ENCODE measurements around the gene BTBD18. TPM values are rescaled to one million over a fixed set of nuclear protein-coding genes. Genes with fewer than 3 reads are reported as not detected.

Gene BTBD18
- total and polyA plus RNA-seq, 2 of the 13 experiments (the other 11 are each of a cell fraction or from before 2014, with no cell fraction given): not detected

- 0 out of 2 replicates have a peak, but pooled peaks have one; percentile 27 for TF ChIP-seq RARG (CRISPR knock-in tag; IDR thresholded peaks at IDR 0.05; ENCODE audit: low read depth)
- TF ChIP-seq ZNF160 (CRISPR knock-in tag; IDR thresholded peaks at IDR 0.05): no peak
- TF ChIP-seq ZNF678 (CRISPR knock-in tag; IDR thresholded peaks at IDR 0.05): no peak
- TF ChIP-seq RBFOX2 (IDR thresholded peaks at IDR 0.05; ENCODE audit: low read depth, low read length): no peak; the same call in 1 of the 2 replicates
- no peak for TF ChIP-seq ZNF772 (CRISPR knock-in tag; IDR thresholded peaks at IDR 0.05)
- peak; percentile 48; the same call in 1 of the 2 replicates for TF ChIP-seq HHEX (CRISPR knock-in tag; IDR thresholded peaks at IDR 0.05)
- no peak for TF ChIP-seq RFX1 (IDR thresholded peaks at IDR 0.05)
- TF ChIP-seq, protein P1, sequence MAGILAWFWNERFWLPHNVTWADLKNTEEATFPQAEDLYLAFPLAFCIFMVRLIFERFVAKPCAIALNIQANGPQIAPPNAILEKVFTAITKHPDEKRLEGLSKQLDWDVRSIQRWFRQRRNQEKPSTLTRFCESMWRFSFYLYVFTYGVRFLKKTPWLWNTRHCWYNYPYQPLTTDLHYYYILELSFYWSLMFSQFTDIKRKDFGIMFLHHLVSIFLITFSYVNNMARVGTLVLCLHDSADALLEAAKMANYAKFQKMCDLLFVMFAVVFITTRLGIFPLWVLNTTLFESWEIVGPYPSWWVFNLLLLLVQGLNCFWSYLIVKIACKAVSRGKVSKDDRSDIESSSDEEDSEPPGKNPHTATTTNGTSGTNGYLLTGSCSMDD (CRISPR knock-in tag; IDR thresholded peaks at IDR 0.05): no peak
- TF ChIP-seq ZNF12 (CRISPR knock-in tag; IDR thresholded peaks at IDR 0.05): peak; percentile 29; the same call in 1 of the 2 replicates
- peak; percentile 78 for TF ChIP-seq ONECUT2 (CRISPR knock-in tag; IDR thresholded peaks at IDR 0.05)
- TF ChIP-seq, protein P2, sequence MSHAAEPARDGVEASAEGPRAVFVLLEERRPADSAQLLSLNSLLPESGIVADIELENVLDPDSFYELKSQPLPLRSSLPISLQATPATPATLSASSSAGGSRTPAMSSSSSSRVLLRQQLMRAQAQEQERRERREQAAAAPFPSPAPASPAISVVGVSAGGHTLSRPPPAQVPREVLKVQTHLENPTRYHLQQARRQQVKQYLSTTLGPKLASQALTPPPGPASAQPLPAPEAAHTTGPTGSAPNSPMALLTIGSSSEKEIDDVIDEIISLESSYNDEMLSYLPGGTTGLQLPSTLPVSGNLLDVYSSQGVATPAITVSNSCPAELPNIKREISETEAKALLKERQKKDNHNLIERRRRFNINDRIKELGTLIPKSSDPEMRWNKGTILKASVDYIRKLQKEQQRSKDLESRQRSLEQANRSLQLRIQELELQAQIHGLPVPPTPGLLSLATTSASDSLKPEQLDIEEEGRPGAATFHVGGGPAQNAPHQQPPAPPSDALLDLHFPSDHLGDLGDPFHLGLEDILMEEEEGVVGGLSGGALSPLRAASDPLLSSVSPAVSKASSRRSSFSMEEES (CRISPR knock-in tag; IDR thresholded peaks at IDR 0.05): peak; percentile 47
- TF ChIP-seq, protein P3, sequence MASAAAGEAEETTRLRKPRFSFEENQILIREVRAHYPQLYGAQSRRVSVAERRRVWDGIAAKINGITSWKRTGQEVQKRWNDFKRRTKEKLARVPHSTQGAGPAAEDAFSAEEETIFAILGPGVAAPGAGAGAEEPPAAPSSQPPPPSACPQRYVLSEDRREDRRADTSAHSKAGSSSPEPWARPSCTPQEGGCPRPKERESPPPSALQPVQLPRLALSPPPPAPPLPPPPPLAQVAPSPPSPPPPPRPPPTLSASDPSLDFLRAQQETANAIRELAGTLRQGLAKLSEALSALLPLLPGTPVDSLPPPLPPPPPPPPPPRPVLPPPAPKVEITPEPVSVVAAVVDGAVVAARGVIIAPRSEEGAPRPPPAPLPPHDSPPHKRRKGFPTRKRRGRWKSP (CRISPR knock-in tag; IDR thresholded peaks at IDR 0.05): peak; percentile 68; the same call in 1 of the 2 replicates
- TF ChIP-seq AHR (CRISPR knock-in tag; IDR thresholded peaks at IDR 0.05): no peak
- TF ChIP-seq, protein P4, sequence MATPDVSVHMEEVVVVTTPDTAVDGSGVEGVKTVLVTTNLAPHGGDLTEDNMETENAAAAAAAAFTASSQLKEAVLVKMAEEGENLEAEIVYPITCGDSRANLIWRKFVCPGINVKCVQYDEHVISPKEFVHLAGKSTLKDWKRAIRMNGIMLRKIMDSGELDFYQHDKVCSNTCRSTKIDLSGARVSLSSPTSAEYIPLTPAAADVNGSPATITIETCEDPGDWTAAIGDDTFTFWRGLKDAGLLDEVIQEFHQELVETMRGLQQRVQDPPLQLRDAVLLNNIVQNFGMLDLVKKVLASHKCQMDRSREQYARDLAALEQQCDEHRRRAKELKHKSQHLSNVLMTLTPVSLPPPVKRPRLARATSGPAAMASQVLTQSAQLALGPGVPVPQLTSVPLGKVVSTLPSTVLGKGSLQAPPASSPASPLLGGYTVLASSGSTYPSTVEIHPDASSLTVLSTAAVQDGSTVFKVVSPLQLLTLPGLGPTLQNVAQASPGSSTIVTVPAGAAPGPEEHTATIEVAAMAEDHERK (CRISPR knock-in tag; IDR thresholded peaks at IDR 0.05; ENCODE audit: low read depth): no peak
- TF ChIP-seq, protein P5, sequence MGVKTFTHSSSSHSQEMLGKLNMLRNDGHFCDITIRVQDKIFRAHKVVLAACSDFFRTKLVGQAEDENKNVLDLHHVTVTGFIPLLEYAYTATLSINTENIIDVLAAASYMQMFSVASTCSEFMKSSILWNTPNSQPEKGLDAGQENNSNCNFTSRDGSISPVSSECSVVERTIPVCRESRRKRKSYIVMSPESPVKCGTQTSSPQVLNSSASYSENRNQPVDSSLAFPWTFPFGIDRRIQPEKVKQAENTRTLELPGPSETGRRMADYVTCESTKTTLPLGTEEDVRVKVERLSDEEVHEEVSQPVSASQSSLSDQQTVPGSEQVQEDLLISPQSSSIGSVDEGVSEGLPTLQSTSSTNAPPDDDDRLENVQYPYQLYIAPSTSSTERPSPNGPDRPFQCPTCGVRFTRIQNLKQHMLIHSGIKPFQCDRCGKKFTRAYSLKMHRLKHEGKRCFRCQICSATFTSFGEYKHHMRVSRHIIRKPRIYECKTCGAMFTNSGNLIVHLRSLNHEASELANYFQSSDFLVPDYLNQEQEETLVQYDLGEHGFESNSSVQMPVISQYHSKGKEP (CRISPR knock-in tag; IDR thresholded peaks at IDR 0.05): no peak
- TF ChIP-seq ZFX (CRISPR knock-in tag; IDR thresholded peaks at IDR 0.05; ENCODE audit: low read depth): peak; percentile 56; the same call in 1 of the 2 replicates
- peak; percentile 81 for TF ChIP-seq ZNF124 (CRISPR knock-in tag; IDR thresholded peaks at IDR 0.05)
- TF ChIP-seq ZNF263 (CRISPR knock-in tag; IDR thresholded peaks at IDR 0.05): no peak
- TF ChIP-seq HIVEP1 (CRISPR knock-in tag; IDR thresholded peaks at IDR 0.05): no peak
- no peak for TF ChIP-seq EED (CRISPR knock-in tag; IDR thresholded peaks at IDR 0.05)
- TF ChIP-seq ZNF629 (CRISPR knock-in tag; conservative IDR thresholded peaks at IDR 0.05): no peak
- TF ChIP-seq THYN1 (CRISPR knock-in tag; IDR thresholded peaks at IDR 0.05; ENCODE audit: borderline replicate concordance, low read depth): no peak
- 0 out of 2 replicates have a peak, but pooled peaks have one; percentile 7 for TF ChIP-seq KLF9 (CRISPR knock-in tag; IDR thresholded peaks at IDR 0.05; ENCODE audit: low read depth)
- TF ChIP-seq KDM2A (CRISPR knock-in tag; IDR thresholded peaks at IDR 0.05; ENCODE audit: borderline replicate concordance, low read depth): peak; percentile 16; the same call in 1 of the 2 replicates
- TF ChIP-seq MAFG (CRISPR knock-in tag; IDR thresholded peaks at IDR 0.05): no peak
Measured at GRCh38 chr11:57778318-57779037, 26.9 kb upstream of the BTBD18 start (continued).

All from HepG2 (cell line).